OCI-LY7 (cell line): Measurements from ENCODE around the gene BMAL2. TPM values are rescaled to one million over a fixed set of nuclear protein-coding genes. Genes with fewer than 3 reads are reported as not detected.

Source experiments
- BruUV-seq: library from RNA; stranded (reverse); fragments of 400-500 nt; replicated peaks from 2 replicates; lab custom pipeline; 2021; lab: Mats Ljungman, UMichigan
- CTCF ChIA-PET: fragments of 300-600 bp; sonication (Branson Sonifier 250); formaldehyde crosslinking; loops from one replicate; lab custom pipeline; 2022; ENCODE audit warnings: antibody characterized with exemption; ENCODE audit not compliant: unreplicated experiment; lab: Charles Lee
- POLR2A ChIA-PET: fragments of 300-600 bp; sonication (Branson Sonifier 250); formaldehyde crosslinking; loops from one replicate; lab custom pipeline; 2022; ENCODE audit warnings: antibody characterized with exemption; lab: Charles Lee
- DNase-seq: peaks from one replicate; pipeline ENCODE4 v3.0.0-alpha.2; 2015; ENCODE audit warnings: low spot score
- H2AFZ ChIP-seq: fragments of 200-600 bp; sonication (generic), shearing (Covaris generic); 2 replicates; pipeline ENCODE4 v1.6.1; 2014; ENCODE audit warnings: mild to moderate bottlenecking, antibody characterized with exemption, low read length, moderate library complexity
- H3K27ac ChIP-seq: fragments of 200-600 bp; sonication (generic); 2 replicates; pipeline ENCODE4 v1.5.1; 2014; ENCODE audit warnings: mixed run types, low read depth, mild to moderate bottlenecking, moderate library complexity, low read length, inconsistent platforms; ENCODE audit not compliant: poor library complexity, severe bottlenecking
- H3K36me3 ChIP-seq: fragments of 200-600 bp; sonication (generic); 2 replicates; pipeline ENCODE4 v1.6.1; 2014; ENCODE audit warnings: mild to moderate bottlenecking, antibody characterized with exemption, low read length, moderate library complexity, mixed read lengths; ENCODE audit not compliant: insufficient read depth
- H3K4me1 ChIP-seq: fragments of 200-600 bp; sonication (generic); 2 replicates; pipeline ENCODE4 v1.5.1; 2014; ENCODE audit warnings: mild to moderate bottlenecking, low read length; ENCODE audit not compliant: insufficient read depth, poor library complexity, severe bottlenecking
- H3K4me2 ChIP-seq: fragments of 200-600 bp; sonication (generic); 2 replicates; pipeline ENCODE4 v1.6.1; 2014; ENCODE audit warnings: mild to moderate bottlenecking, low read length
- H3K4me3 ChIP-seq: fragments of 200-600 bp; sonication (generic); 2 replicates; pipeline ENCODE4 v1.5.1; 2014; ENCODE audit warnings: mild to moderate bottlenecking, low read depth, low read length; ENCODE audit not compliant: poor library complexity, severe bottlenecking
- H3K79me2 ChIP-seq: fragments of 200-600 bp; sonication (generic); 2 replicates; pipeline ENCODE4 v1.6.1; 2016; ENCODE audit warnings: low read depth, mild to moderate bottlenecking, low read length, moderate library complexity, mixed read lengths; ENCODE audit not compliant: insufficient read depth
- H3K9me2 ChIP-seq: fragments of 200-600 bp; sonication (generic); 2 replicates; pipeline ENCODE4 v1.6.1; 2016; ENCODE audit warnings: mild to moderate bottlenecking, low read length, mixed read lengths; ENCODE audit not compliant: insufficient read depth
- H3K9me3 ChIP-seq: fragments of 200-600 bp; sonication (generic); 2 replicates; pipeline ENCODE4 v1.6.1; 2014; ENCODE audit warnings: mild to moderate bottlenecking, mixed run types, low read length, mixed read lengths
- H4K20me1 ChIP-seq: fragments of 200-600 bp; sonication (generic); 2 replicates; pipeline ENCODE4 v1.6.1; 2014; ENCODE audit warnings: mild to moderate bottlenecking, antibody characterized with exemption, low read length, moderate library complexity, mixed read lengths; ENCODE audit not compliant: insufficient read depth
- CTCF ChIP-seq: fragments of 200-600 bp; sonication (generic); conservative IDR thresholded peaks from 2 replicates; pipeline ENCODE4 v1.5.1; 2014; ENCODE audit warnings: mild to moderate bottlenecking, antibody characterized with exemption, low read length, moderate library complexity, mixed read lengths
- EZH2phosphoT487 ChIP-seq: fragments of 200-600 bp; sonication (generic); IDR thresholded peaks from 2 replicates; pipeline ENCODE4 v1.6.1; 2018; ENCODE audit warnings: low read depth, borderline replicate concordance, mild to moderate bottlenecking, mixed run types, antibody characterized with exemption, low read length, moderate library complexity, mixed read lengths
- intact Hi-C: fragments of 100-400 bp; cut with micrococcal nuclease; formaldehyde crosslinking; loops from one replicate; pipeline ENCODE4 v1.10.0; 2022; ENCODE audit not compliant: unreplicated experiment
- total RNA-seq, 2 experiments: library from RNA; depleted of rRNA in 1 of 2; stranded (reverse); fragments of >200 nt in 1 of 2; shearing (Covaris generic) in 1 of 2; gene quantifications; 2 replicates each; pipeline ENCODE4 v1.2.3, GENCODE V29; 2014 to 2022

Gene BMAL2
- total RNA-seq, 2 experiments from 2014 or later = 0.06 TPM; not detected in 1

- no peak for DNase-seq
- intact Hi-C loops = no loop called here
Measured at GRCh38 chr12:27334042-27334720, 1.5 kb downstream of the BMAL2 start.

GRCh38 chr12:27334721-27335082, 2.1 kb downstream of the BMAL2 start:
- no TSS peak for BruUV-seq
- Histone ChIP-seq H3K4me2 (no peak overlapping the region), H3K4me1 (no peaks in the 10 kb centered on the region), H3K27ac (no peak overlapping the region), H3K9me2 (no peaks in the 10 kb centered on the region), H3K36me3 (no peaks in the 10 kb centered on the region), H3K79me2 (no peaks in the 10 kb centered on the region), H4K20me1 (0 out of 2 replicates have a peak, but pooled peaks cover 4% of the 10 kb centered on the region), H2AFZ (no peak overlapping the region), H3K9me3 (no peaks in the 10 kb centered on the region), H3K4me3 (no peak overlapping the region)
- POLR2A ChIA-PET = no interaction called here
- no peak for DNase-seq
- TF ChIP-seq CTCF = no peak
- TF ChIP-seq EZH2phosphoT487 = no peak
- intact Hi-C loops = no loop called here
- CTCF ChIA-PET = no interaction called here

More at GRCh38 chr12:27334042-27334720, 1.5 kb downstream of the BMAL2 start:
- POLR2A ChIA-PET = interaction anchor here (0.7 kb wide), 1 partner anchor 687 kb away, joined by 3 read pairs; no protein-coding TSS in a partner anchor
- Histone ChIP-seq H3K27ac (no peak overlapping the region), H3K79me2 (no peaks in the 10 kb centered on the region), H3K4me2 (peak overlapping the region; percentile 31; the same call in 1 of the 2 replicates), H3K4me3 (no peak overlapping the region), H2AFZ (no peak overlapping the region), H3K36me3 (no peaks in the 10 kb centered on the region), H3K9me2 (no peaks in the 10 kb centered on the region), H3K9me3 (no peaks in the 10 kb centered on the region), H3K4me1 (no peaks in the 10 kb centered on the region), H4K20me1 (0 out of 2 replicates have a peak, but pooled peaks cover 4% of the 10 kb centered on the region)
- TF ChIP-seq CTCF = no peak
- no peak for TF ChIP-seq EZH2phosphoT487
- CTCF ChIA-PET = no interaction called here
- no TSS peak for BruUV-seq
